Measurements from ENCODE around the gene ACYP2. TPM values are rescaled to one million over a fixed set of nuclear protein-coding genes. Genes with fewer than 3 reads are reported as not detected.
A peak's percentile ranks its signal among the peaks of the same experiment; 100 is the strongest.
"Not testable (repeated sequence)": the region's sequence is repeated elsewhere in the genome, so short reads cannot be mapped to it uniquely, and the experiment has no call there.

ACYP2 gene
- total RNA-seq, 1 donor from 2014 or later = 5.9 TPM

GRCh38 chr2:54107455-54107764 lies 8.0 kb upstream of the ACYP2 start:
- H3K27ac Mint-ChIP-seq (ENCODE audit: unreplicated experiment) = no peak overlapping the region
- H3K9me3 Mint-ChIP-seq = no peaks in the 10 kb centered on the region
- no peaks in the 10 kb centered on the region for H3K27me3 Mint-ChIP-seq (ENCODE audit: low read depth)
- H3K4me3 Mint-ChIP-seq = no peak overlapping the region
- DNase-seq (ENCODE audit: low read depth, low spot score) = no peak
- peaks cover 19% of the 10 kb centered on the region for H3K4me1 Mint-ChIP-seq
- TF ChIP-seq CTCF (conservative IDR thresholded peaks at IDR 0.05) = no peak
- H3K36me3 Mint-ChIP-seq (ENCODE audit: low read depth) = no peaks in the 10 kb centered on the region

DNA sequence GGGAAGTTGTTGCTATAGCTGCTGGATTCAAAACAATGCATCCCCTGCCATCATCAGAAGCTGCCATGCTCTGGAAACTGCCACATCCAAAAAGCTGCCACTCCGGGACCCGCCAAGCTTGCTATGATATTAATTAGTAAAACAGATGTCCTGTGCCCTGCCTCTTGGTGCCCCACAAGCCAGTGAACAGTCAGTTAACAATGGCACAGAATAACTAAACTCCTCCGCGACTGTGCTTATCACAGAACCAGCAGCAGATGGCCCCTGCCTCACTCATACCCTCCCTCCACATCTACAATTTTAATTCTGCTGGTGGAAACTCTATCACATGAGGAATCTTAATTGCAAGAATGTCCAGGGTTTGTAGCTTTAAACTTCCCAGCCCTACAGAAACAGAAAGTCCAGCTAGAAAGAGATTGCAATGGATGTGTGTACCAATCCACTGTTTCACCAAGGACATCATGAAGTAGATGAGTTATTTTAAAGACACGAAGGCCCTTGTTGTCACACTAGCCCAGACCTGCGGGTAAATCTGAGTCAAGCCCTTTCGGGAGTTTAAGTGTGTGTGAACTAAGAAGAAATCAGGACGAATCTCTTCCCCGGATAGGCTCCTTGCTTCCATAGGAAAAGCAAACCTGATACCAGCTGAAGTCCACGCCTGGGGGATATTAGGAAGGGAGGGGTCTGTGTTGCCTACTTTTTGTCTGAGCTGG lies 7.4 kb upstream of the ACYP2 start:
- peaks cover 19% of the 10 kb centered on the region for H3K4me1 Mint-ChIP-seq
- no peaks in the 10 kb centered on the region for H3K27me3 Mint-ChIP-seq (ENCODE audit: low read depth)
- no peak overlapping the region for H3K4me3 Mint-ChIP-seq
- no peak for DNase-seq (ENCODE audit: low read depth, low spot score)
- peak overlapping the region; percentile 35 for H3K27ac Mint-ChIP-seq (ENCODE audit: unreplicated experiment)
- no peak for TF ChIP-seq CTCF (conservative IDR thresholded peaks at IDR 0.05)
- no peaks in the 10 kb centered on the region for H3K36me3 Mint-ChIP-seq (ENCODE audit: low read depth)
- no peaks in the 10 kb centered on the region for H3K9me3 Mint-ChIP-seq

- TF ChIP-seq CTCF (conservative IDR thresholded peaks at IDR 0.05) = no peak
- Mint-ChIP-seq H3K36me3 (ENCODE audit: low read depth) (no peaks in the 10 kb centered on the region), H3K27me3 (ENCODE audit: low read depth) (no peaks in the 10 kb centered on the region)
Observed at GRCh38 chr2:54109848-54110247, 5.6 kb upstream of the ACYP2 start.

DNA sequence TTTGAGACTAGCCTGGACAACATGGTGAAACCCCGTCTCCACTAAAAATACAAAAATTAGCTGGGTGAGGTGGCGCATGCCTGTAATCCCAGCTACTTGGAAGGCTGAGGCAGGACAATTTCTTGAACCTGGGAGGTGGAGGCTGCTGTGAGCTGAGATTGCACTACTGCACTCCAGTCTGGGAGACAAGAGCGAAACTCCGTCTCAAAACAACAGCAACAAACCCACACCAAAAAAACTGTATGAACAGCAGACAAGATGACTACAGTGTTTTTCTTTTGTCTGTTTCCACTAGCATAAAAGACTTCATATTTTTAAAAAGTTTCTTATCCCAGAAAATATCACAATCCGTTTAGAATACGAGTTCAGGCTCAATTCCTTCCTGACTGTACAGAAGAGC lies 936 bp upstream of the ACYP2 start:
- Mint-ChIP-seq H3K27ac (ENCODE audit: unreplicated experiment) (peak overlapping the region; percentile 99), H3K4me3 (peak overlapping the region; percentile 94), H3K4me1 (peaks cover 16% of the 10 kb centered on the region), H3K36me3 (ENCODE audit: low read depth) (peaks cover 10% of the 10 kb centered on the region)
- H3K27me3 Mint-ChIP-seq (ENCODE audit: low read depth); H3K9me3 Mint-ChIP-seq; DNase-seq (ENCODE audit: low read depth, low spot score): not testable (repeated sequence)

More at GRCh38 chr2:54109848-54110247, 5.6 kb upstream of the ACYP2 start:
- Mint-ChIP-seq H3K27ac (ENCODE audit: unreplicated experiment) (no peak overlapping the region), H3K9me3 (no peaks in the 10 kb centered on the region), H3K4me3 (no peak overlapping the region), H3K4me1 (peaks cover 22% of the 10 kb centered on the region)
- no peak for DNase-seq (ENCODE audit: low read depth, low spot score)

DNA sequence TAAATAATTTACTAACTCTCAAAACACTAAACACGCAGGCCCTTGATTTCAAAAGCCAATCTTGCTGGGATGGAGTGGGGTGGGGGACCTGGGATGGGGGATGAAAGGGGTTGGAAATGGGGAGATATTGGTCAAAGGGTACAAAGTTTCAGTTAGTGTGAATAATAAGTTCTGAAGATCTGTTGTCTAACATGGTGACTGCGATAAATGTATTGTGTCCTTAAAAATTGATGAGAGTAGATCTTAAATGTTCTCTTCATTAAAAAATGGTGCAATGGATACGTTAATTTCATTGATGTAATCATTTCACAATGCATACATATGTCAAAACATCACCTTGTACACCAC lies 505 bp upstream of the ACYP2 start:
- Mint-ChIP-seq H3K4me3 (peak overlapping the region; percentile 94), H3K27me3 (ENCODE audit: low read depth) (peaks cover 2% of the 10 kb centered on the region), H3K4me1 (peaks cover 16% of the 10 kb centered on the region), H3K36me3 (ENCODE audit: low read depth) (peaks cover 10% of the 10 kb centered on the region), H3K27ac (ENCODE audit: unreplicated experiment) (peak overlapping the region; percentile 99), H3K9me3 (peaks cover 8% of the 10 kb centered on the region)
- TF ChIP-seq CTCF (conservative IDR thresholded peaks at IDR 0.05) = no peak
- DNase-seq (ENCODE audit: low read depth, low spot score) = no peak

- Mint-ChIP-seq H3K4me1 (peaks cover 16% of the 10 kb centered on the region), H3K36me3 (ENCODE audit: low read depth) (peaks cover 10% of the 10 kb centered on the region), H3K4me3 (peak overlapping the region; percentile 94)
- DNase-seq (ENCODE audit: low read depth, low spot score); H3K27ac Mint-ChIP-seq (ENCODE audit: unreplicated experiment); H3K9me3 Mint-ChIP-seq; H3K27me3 Mint-ChIP-seq (ENCODE audit: low read depth): not testable (repeated sequence)
Observed at GRCh38 chr2:54116598-54116997, 1.2 kb downstream of the ACYP2 start.

Measured in neural crest cell (in vitro differentiated cells).